Measurements from ENCODE around the gene VAV1. TPM values are rescaled to one million over a fixed set of nuclear protein-coding genes. Genes with fewer than 3 reads are reported as not detected.

The VAV1 gene
- total and polyA plus RNA-seq, 4 donors, result 1.9 to 20.1 (median 9.1) TPM

- Histone ChIP-seq H3K27ac (ENCODE audit: low read depth in 1 of 2, low read length in 2 of 2) (no peak overlapping the region), H3K4me3 (ENCODE audit: low read length in 2 of 2) (no peak overlapping the region), H3K4me1 (ENCODE audit: control insufficient read depth in 1 of 2, insufficient read depth in 2 of 2, low read length in 2 of 2) (no peaks in the 10 kb centered on the region), H3K27me3 (ENCODE audit: control insufficient read depth in 1 of 2, insufficient read depth in 2 of 2, low read length in 1 of 2) (no peaks in the 10 kb centered on the region), H3K9me3 (ENCODE audit: control insufficient read depth, low read length) (peaks cover 1% of the 10 kb centered on the region), H3K36me3 (ENCODE audit: control insufficient read depth in 1 of 2, insufficient read depth in 2 of 2, low read length in 1 of 2) (no peaks in the 10 kb centered on the region)
- intact Hi-C loops (cut with DNase I), result no loop called here
- 85 to 92% methylated on average over 2 of the region's 2 CpGs for WGBS, 2 donors
- ATAC-seq (ENCODE audit: low FRiP score) (no peak), DNase-seq (no peak)
These were observed 61.9 kb downstream of the VAV1 start for GRCh38 chr19:6834433-6834832.

- Histone ChIP-seq H3K9me3 (ENCODE audit: control insufficient read depth, low read length) (peaks cover 1% of the 10 kb centered on the region), H3K27me3 (ENCODE audit: control insufficient read depth in 1 of 2, insufficient read depth in 2 of 2, low read length in 1 of 2) (no peaks in the 10 kb centered on the region), H3K4me1 (ENCODE audit: control insufficient read depth in 1 of 2, insufficient read depth in 2 of 2, low read length in 2 of 2) (no peaks in the 10 kb centered on the region), H3K27ac (ENCODE audit: low read depth in 1 of 2, low read length in 2 of 2) (no peak overlapping the region), H3K4me3 (ENCODE audit: low read length in 2 of 2) (no peak overlapping the region), H3K36me3 (ENCODE audit: control insufficient read depth in 1 of 2, insufficient read depth in 2 of 2, low read length in 1 of 2) (no peaks in the 10 kb centered on the region)
- ATAC-seq (ENCODE audit: low FRiP score) (no peak), DNase-seq (no peak)
- WGBS, 2 donors, result 89 to 93% methylated on average over 3 of the region's 3 CpGs
- intact Hi-C loops (cut with DNase I), result no loop called here
These were observed 63.0 kb downstream of the VAV1 start for GRCh38 chr19:6835501-6835900.

GRCh38 chr19:6837525-6837924 lies 65.0 kb downstream of the VAV1 start:
- WGBS, 2 donors, result 14 to 24% methylated on average over 2 of the region's 2 CpGs
- Histone ChIP-seq H3K36me3 (ENCODE audit: control insufficient read depth in 1 of 2, insufficient read depth in 2 of 2, low read length in 1 of 2) (no peaks in the 10 kb centered on the region), H3K4me3 (ENCODE audit: low read length in 2 of 2) (no peak overlapping the region), H3K27ac (ENCODE audit: low read depth in 1 of 2, low read length in 2 of 2) (no peak overlapping the region), H3K9me3 (ENCODE audit: control insufficient read depth, low read length) (peaks cover 1% of the 10 kb centered on the region), H3K27me3 (ENCODE audit: control insufficient read depth in 1 of 2, insufficient read depth in 2 of 2, low read length in 1 of 2) (no peaks in the 10 kb centered on the region), H3K4me1 (ENCODE audit: control insufficient read depth in 1 of 2, insufficient read depth in 2 of 2, low read length in 2 of 2) (no peaks in the 10 kb centered on the region)
- ATAC-seq (ENCODE audit: low FRiP score) (no peak), DNase-seq (no peak)
- intact Hi-C loops (cut with DNase I), result no loop called here

- ATAC-seq (ENCODE audit: low FRiP score), result no peak
- Histone ChIP-seq H3K4me1 (ENCODE audit: control insufficient read depth in 1 of 2, insufficient read depth in 2 of 2, low read length in 2 of 2) (no peaks in the 10 kb centered on the region), H3K36me3 (ENCODE audit: control insufficient read depth in 1 of 2, insufficient read depth in 2 of 2, low read length in 1 of 2) (no peaks in the 10 kb centered on the region), H3K9me3 (ENCODE audit: control insufficient read depth, low read length) (peaks cover 1% of the 10 kb centered on the region), H3K27ac (ENCODE audit: low read depth in 1 of 2, low read length in 2 of 2) (no peak overlapping the region), H3K4me3 (ENCODE audit: low read length in 2 of 2) (no peak overlapping the region), H3K27me3 (ENCODE audit: control insufficient read depth in 1 of 2, insufficient read depth in 2 of 2, low read length in 1 of 2) (no peaks in the 10 kb centered on the region)
- DNase-seq, result no peak
- intact Hi-C loops (cut with DNase I), result no loop called here
- WGBS, 2 donors, result 78 to 80% methylated on average over 3 of the region's 3 CpGs
These were observed 65.7 kb downstream of the VAV1 start for GRCh38 chr19:6838062-6838655.

GRCh38 chr19:6842871-6843607 lies 70.5 kb downstream of the VAV1 start:
- ATAC-seq (ENCODE audit: low FRiP score) (no peak), DNase-seq (peak in 1 of 2 donors; percentile 43)
- H3K9me3 ChIP-seq (ENCODE audit: control insufficient read depth, low read length), result no peaks in the 10 kb centered on the region
- H3K27ac ChIP-seq (ENCODE audit: low read depth in 1 of 2, low read length in 2 of 2), result no peak overlapping the region
- H3K36me3 ChIP-seq (ENCODE audit: control insufficient read depth in 1 of 2, insufficient read depth in 2 of 2, low read length in 1 of 2), result no peaks in the 10 kb centered on the region
- H3K27me3 ChIP-seq (ENCODE audit: control insufficient read depth in 1 of 2, insufficient read depth in 2 of 2, low read length in 1 of 2), result no peaks in the 10 kb centered on the region
- H3K4me1 ChIP-seq (ENCODE audit: control insufficient read depth in 1 of 2, insufficient read depth in 2 of 2, low read length in 2 of 2), result no peaks in the 10 kb centered on the region
- H3K4me3 ChIP-seq (ENCODE audit: low read length in 2 of 2), result no peak overlapping the region
- intact Hi-C loops (cut with DNase I), result no loop called here
- WGBS, 2 donors, result 71 to 72% methylated on average over 5 of the region's 5 CpGs

- Histone ChIP-seq H3K36me3 (ENCODE audit: control insufficient read depth in 1 of 2, insufficient read depth in 2 of 2, low read length in 1 of 2) (no peaks in the 10 kb centered on the region), H3K9me3 (ENCODE audit: control insufficient read depth, low read length) (no peaks in the 10 kb centered on the region), H3K27ac (ENCODE audit: low read depth in 1 of 2, low read length in 2 of 2) (no peak overlapping the region), H3K4me3 (ENCODE audit: low read length in 2 of 2) (no peak overlapping the region), H3K27me3 (ENCODE audit: control insufficient read depth in 1 of 2, insufficient read depth in 2 of 2, low read length in 1 of 2) (no peaks in the 10 kb centered on the region), H3K4me1 (ENCODE audit: control insufficient read depth in 1 of 2, insufficient read depth in 2 of 2, low read length in 2 of 2) (no peaks in the 10 kb centered on the region)
- ATAC-seq (ENCODE audit: low FRiP score) (no peak), DNase-seq (peak in 1 of 2 donors; percentile 68)
- intact Hi-C loops (cut with DNase I), result no loop called here
- 91 to 92% methylated on average over 11 of the region's 11 CpGs for WGBS, 2 donors
These were observed 75.3 kb downstream of the VAV1 start for GRCh38 chr19:6847828-6848200.

- H3K27ac ChIP-seq (ENCODE audit: low read depth in 1 of 2, low read length in 2 of 2), result no peak overlapping the region
- intact Hi-C loops (cut with DNase I), result no loop called here
- peak in 1 of 2 donors; percentile 9 for DNase-seq
- no peak overlapping the region for H3K4me3 ChIP-seq (ENCODE audit: low read length in 2 of 2)
- WGBS, 2 donors, result 68 to 82% methylated on average over 3 of the region's 3 CpGs
- ATAC-seq (ENCODE audit: low FRiP score), result no peak
- no peaks in the 10 kb centered on the region for H3K27me3 ChIP-seq (ENCODE audit: control insufficient read depth in 1 of 2, insufficient read depth in 2 of 2, low read length in 1 of 2)
- no peaks in the 10 kb centered on the region for H3K36me3 ChIP-seq (ENCODE audit: control insufficient read depth in 1 of 2, insufficient read depth in 2 of 2, low read length in 1 of 2)
- H3K4me1 ChIP-seq (ENCODE audit: control insufficient read depth in 1 of 2, insufficient read depth in 2 of 2, low read length in 2 of 2), result no peaks in the 10 kb centered on the region
- H3K9me3 ChIP-seq (ENCODE audit: control insufficient read depth, low read length), result no peaks in the 10 kb centered on the region
These were observed 76.5 kb downstream of the VAV1 start for GRCh38 chr19:6848986-6849385.

- no peak overlapping the region for H3K27ac ChIP-seq (ENCODE audit: low read depth in 1 of 2, low read length in 2 of 2)
- no peak overlapping the region for H3K4me3 ChIP-seq (ENCODE audit: low read length in 2 of 2)
- no peaks in the 10 kb centered on the region for H3K4me1 ChIP-seq (ENCODE audit: control insufficient read depth in 1 of 2, insufficient read depth in 2 of 2, low read length in 2 of 2)
- no peak for DNase-seq
- H3K9me3 ChIP-seq (ENCODE audit: control insufficient read depth, low read length), result no peaks in the 10 kb centered on the region
- intact Hi-C loops (cut with DNase I), result no loop called here
- 10 to 13% methylated on average over 2 of the region's 2 CpGs for WGBS, 2 donors
- no peak for ATAC-seq (ENCODE audit: low FRiP score)
- H3K27me3 ChIP-seq (ENCODE audit: control insufficient read depth in 1 of 2, insufficient read depth in 2 of 2, low read length in 1 of 2), result no peaks in the 10 kb centered on the region
- no peaks in the 10 kb centered on the region for H3K36me3 ChIP-seq (ENCODE audit: control insufficient read depth in 1 of 2, insufficient read depth in 2 of 2, low read length in 1 of 2)
These were observed 77.4 kb downstream of the VAV1 start for GRCh38 chr19:6849876-6850275.

GRCh38 chr19:6851359-6851758 lies 78.9 kb downstream of the VAV1 start:
- ATAC-seq (ENCODE audit: low FRiP score) (no peak), DNase-seq (no peak)
- WGBS, 2 donors, result 61 to 62% methylated on average over 1 of the region's 1 CpG
- intact Hi-C loops (cut with DNase I), result no loop called here
- no peaks in the 10 kb centered on the region for H3K27me3 ChIP-seq (ENCODE audit: control insufficient read depth in 1 of 2, insufficient read depth in 2 of 2, low read length in 1 of 2)
- no peak overlapping the region for H3K27ac ChIP-seq (ENCODE audit: low read depth in 1 of 2, low read length in 2 of 2)
- H3K4me1 ChIP-seq (ENCODE audit: control insufficient read depth in 1 of 2, insufficient read depth in 2 of 2, low read length in 2 of 2), result no peaks in the 10 kb centered on the region
- H3K4me3 ChIP-seq (ENCODE audit: low read length in 2 of 2), result no peak overlapping the region
- H3K9me3 ChIP-seq (ENCODE audit: control insufficient read depth, low read length), result no peaks in the 10 kb centered on the region
- H3K36me3 ChIP-seq (ENCODE audit: control insufficient read depth in 1 of 2, insufficient read depth in 2 of 2, low read length in 1 of 2), result no peaks in the 10 kb centered on the region
